ENCODE data around the gene CITED2.

Gene CITED2

GRCh38 chr6:139325686-139326085 lies 48.8 kb downstream of the CITED2 start:
- DNase-seq (ENCODE audit: extremely low read depth, low read depth) = no peak
- no peak for TF ChIP-seq CTCF (IDR thresholded peaks at IDR 0.05; ENCODE audit: low read depth, low read length, missing control alignments)
- no peak overlapping the region for H3K4me3 ChIP-seq (replicated peaks; ENCODE audit: low read depth, low read length)

GRCh38 chr6:139325125-139325524 lies 49.3 kb downstream of the CITED2 start:
- H3K4me3 ChIP-seq (replicated peaks; ENCODE audit: low read depth, low read length) = no peak overlapping the region
- no peak for DNase-seq (ENCODE audit: extremely low read depth, low read depth)
- TF ChIP-seq CTCF (IDR thresholded peaks at IDR 0.05; ENCODE audit: low read depth, low read length, missing control alignments) = no peak

DNA sequence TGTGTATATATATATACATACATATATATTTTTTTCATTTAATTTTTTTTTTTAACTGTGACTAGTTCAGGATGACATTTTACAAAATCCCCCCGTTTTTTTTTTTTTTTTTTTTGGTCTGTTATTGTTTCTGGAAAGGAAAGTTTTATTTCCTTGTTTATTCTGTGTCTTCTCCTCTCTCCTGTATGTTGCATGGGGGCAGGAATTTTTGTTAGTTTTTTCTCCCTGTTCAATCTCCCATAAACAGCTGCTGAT lies 50.2 kb downstream of the CITED2 start:
- DNase-seq (ENCODE audit: extremely low read depth, low read depth) = no peak
- no peak for TF ChIP-seq CTCF (IDR thresholded peaks at IDR 0.05; ENCODE audit: low read depth, low read length, missing control alignments)
- no peak overlapping the region for H3K4me3 ChIP-seq (replicated peaks; ENCODE audit: low read depth, low read length)

DNA sequence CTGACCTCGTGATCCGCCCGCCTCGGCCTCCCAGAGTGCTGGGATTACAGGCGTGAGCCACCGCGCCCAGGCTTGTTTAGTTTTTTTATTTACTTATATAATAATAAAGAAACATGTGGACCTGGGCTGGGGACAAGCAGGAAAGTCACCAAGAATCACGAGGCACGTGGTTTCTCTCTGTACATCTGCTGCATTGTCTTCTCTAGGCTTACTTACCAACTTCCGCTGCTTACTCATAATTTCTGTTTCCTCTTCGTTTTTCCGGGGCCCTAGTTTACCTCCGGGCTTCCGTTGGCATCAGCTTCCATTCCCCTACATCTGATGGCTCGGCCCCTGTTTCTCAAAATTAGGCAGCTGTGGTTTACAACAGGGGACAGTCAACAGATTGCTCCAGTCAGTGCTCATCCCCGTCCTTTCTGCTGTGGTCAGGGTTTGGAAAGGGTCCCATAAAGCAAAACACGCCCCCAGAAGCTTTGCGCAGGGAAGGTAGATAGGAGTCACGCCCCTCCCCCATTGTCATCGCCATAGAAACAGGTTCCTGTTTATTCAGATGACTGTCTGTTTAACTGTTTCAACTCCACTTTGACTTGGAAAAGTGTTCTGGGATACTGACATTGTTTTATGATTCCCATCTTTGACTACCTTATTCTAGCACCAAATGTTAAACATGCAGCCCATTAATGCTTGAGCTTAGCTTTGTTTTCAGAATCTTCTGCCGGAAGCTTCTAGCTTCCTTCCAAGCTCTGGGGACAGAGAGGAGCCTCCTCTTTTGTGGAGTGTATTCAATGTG lies 50.7 kb downstream of the CITED2 start:
- no peak overlapping the region for H3K4me3 ChIP-seq (replicated peaks; ENCODE audit: low read depth, low read length)
- peak; percentile 48 for DNase-seq (ENCODE audit: extremely low read depth, low read depth)

More for the DNA sequence above, 50.7 kb downstream of the CITED2 start:
- TF ChIP-seq CTCF (IDR thresholded peaks at IDR 0.05; ENCODE audit: low read depth, low read length, missing control alignments) = no peak
